ENCODE data around the gene FKBP6.
"Not testable (repeated sequence)": the region's sequence is repeated elsewhere in the genome, so short reads cannot be mapped to it uniquely, and the experiment has no call there.

FKBP6 gene

GRCh38 chr7:73395538-73396503 lies 67.9 kb downstream of the FKBP6 start:
- DNase-seq = no peak

- no peak for DNase-seq
Measured at GRCh38 chr7:73397521-73398281, 69.7 kb downstream of the FKBP6 start.

GRCh38 chr7:73399185-73400050 lies 71.5 kb downstream of the FKBP6 start:
- DNase-seq = peak in 3 of 5 experiments; percentile 32 to 72 (median 57)

GRCh38 chr7:73404860-73405259 lies 76.9 kb downstream of the FKBP6 start:
- not testable (repeated sequence) for DNase-seq
